SH-SY5Y (cell line): ENCODE results near the gene TIMP1.

Experiments used
- GATA2 ChIP-seq: IDR thresholded peaks from 2 replicates; pipeline ENCODE4 v1.6.1; 2011; ENCODE audit warnings: mild to moderate bottlenecking, low read depth, low read length
- GATA3 ChIP-seq: IDR thresholded peaks from 2 replicates; pipeline ENCODE4 v1.6.1; 2011; ENCODE audit warnings: low read depth, mild to moderate bottlenecking, low read length, moderate library complexity

TIMP1 gene

GRCh38 chrX:47566841-47567240 is 15.4 kb upstream of the TIMP1 start:
- no peak for TF ChIP-seq GATA3
- no peak for TF ChIP-seq GATA2

- TF ChIP-seq GATA3, result no peak
- TF ChIP-seq GATA2, result no peak
These were observed 13.5 kb upstream of the TIMP1 start for GRCh38 chrX:47568656-47569295.

GRCh38 chrX:47570794-47571193 is 11.4 kb upstream of the TIMP1 start:
- TF ChIP-seq GATA3 (no peak), GATA2 (no peak)

- TF ChIP-seq GATA2, result no peak
- TF ChIP-seq GATA3, result no peak
These were observed 11.0 kb upstream of the TIMP1 start for GRCh38 chrX:47571215-47571614.

GRCh38 chrX:47571896-47572295 is 10.3 kb upstream of the TIMP1 start:
- TF ChIP-seq GATA3 (no peak), GATA2 (no peak)

- TF ChIP-seq GATA3, result no peak
- TF ChIP-seq GATA2, result no peak
These were observed 9.4 kb upstream of the TIMP1 start for GRCh38 chrX:47572773-47573340.

- TF ChIP-seq GATA3, result no peak
- no peak for TF ChIP-seq GATA2
These were observed 8.7 kb upstream of the TIMP1 start for GRCh38 chrX:47573341-47574075.

- no peak for TF ChIP-seq GATA2
- TF ChIP-seq GATA3, result no peak
These were observed 8.1 kb upstream of the TIMP1 start for GRCh38 chrX:47574076-47574546.

- TF ChIP-seq GATA3 (no peak), GATA2 (no peak)
These were observed 7.5 kb upstream of the TIMP1 start for GRCh38 chrX:47574547-47575301.

- TF ChIP-seq GATA2 (no peak), GATA3 (no peak)
These were observed 6.0 kb upstream of the TIMP1 start for GRCh38 chrX:47576021-47576898.

- TF ChIP-seq GATA2 (no peak), GATA3 (no peak)
These were observed 4.8 kb upstream of the TIMP1 start for GRCh38 chrX:47577424-47577823.

- TF ChIP-seq GATA2, result no peak
- TF ChIP-seq GATA3, result no peak
These were observed 4.3 kb upstream of the TIMP1 start for GRCh38 chrX:47577901-47578300.

GRCh38 chrX:47578692-47579091 is 3.5 kb upstream of the TIMP1 start:
- TF ChIP-seq GATA2 (no peak), GATA3 (no peak)
